Coronary artery (tissue), 2 donors: ENCODE data around the gene ZNF727.
"Not testable (repeated sequence)": the region's sequence is repeated elsewhere in the genome, so short reads cannot be mapped to it uniquely, and the experiment has no call there.

Experiments used
- DNase-seq: peaks from one replicate; pipeline ENCODE4 v3.0.0-alpha.2; 2017; ENCODE audit warnings: low spot score
- H3K27ac ChIP-seq, 2 donors: fragments of 200-600 bp; sonication (generic); one replicate each; pipeline ENCODE4 v1.5.1; 2016 to 2019
- H3K4me3 ChIP-seq: fragments of 200-600 bp; sonication (generic); 2 replicates; pipeline ENCODE4 v1.5.1; 2016; ENCODE audit warnings: mild to moderate bottlenecking, moderate library complexity
- CTCF ChIP-seq: fragments of 200-600 bp; sonication (generic); IDR thresholded peaks from one replicate; pipeline ENCODE4 v1.5.1; 2019; ENCODE audit warnings: antibody characterized with exemption

ZNF727 gene

DNA sequence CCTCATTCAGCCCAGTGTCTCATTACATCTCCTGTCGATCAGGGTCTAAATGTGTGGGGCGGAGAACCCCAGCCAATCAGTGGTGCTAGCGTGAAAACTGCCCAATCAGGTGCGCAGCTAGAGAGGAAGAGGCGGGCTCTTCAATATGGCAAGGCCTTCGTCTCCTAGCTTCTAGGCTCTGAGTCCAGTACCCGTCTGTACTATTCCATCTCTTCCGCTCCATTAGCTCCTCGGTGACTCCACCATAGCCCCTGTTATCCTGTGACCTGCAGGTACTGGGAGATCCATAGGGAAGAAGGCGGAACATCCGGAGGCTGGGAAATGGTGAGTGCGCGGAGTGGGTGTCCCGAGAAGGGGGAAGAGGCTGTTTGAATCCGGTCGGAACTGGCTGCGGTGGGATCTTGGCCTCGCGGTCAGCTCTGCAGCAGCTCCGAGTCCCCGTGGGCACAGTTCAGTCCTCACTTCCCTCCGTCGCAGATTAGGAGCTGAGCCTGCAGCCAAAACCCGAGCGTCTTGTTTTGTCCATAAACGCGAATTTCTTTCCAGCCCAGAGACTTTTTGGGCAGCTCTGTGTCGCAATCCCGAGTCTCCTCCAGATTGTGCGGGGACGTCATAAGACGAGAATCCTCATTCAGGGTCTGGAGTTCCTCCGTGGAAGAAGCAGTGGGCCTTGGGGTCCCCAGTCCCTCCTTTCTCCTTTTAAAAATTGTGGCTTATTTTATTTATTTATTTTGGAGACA is at the start of gene ZNF727:
TSS of gene ZNF727 (plus strand) at position 134 of the 740 bp plus-strand sequence. CDS start at position 322, 188 bp downstream.
- Histone ChIP-seq H3K4me3 (peak within 1 kb of the TSS; percentile 59), H3K27ac (peak within 1 kb of the TSS; percentile 48 to 84)
- no peak for DNase-seq
- no peak for TF ChIP-seq CTCF

- no peak for TF ChIP-seq CTCF
- DNase-seq: no peak
- Histone ChIP-seq H3K4me3 (no peak within 1 kb of the TSS), H3K27ac (no peak within 1 kb of the TSS)
These were observed 46.7 kb upstream of the ZNF727 start, which contains the start of gene ZNF722 for GRCh38 chr7:63998549-63998948. ZNF722 (plus strand) TSS chr7:63998849; CDS start chr7:63998962, 113 bp downstream.

GRCh38 chr7:64015496-64015895 is 29.7 kb upstream of the ZNF727 start:
- not testable (repeated sequence) for DNase-seq, H3K27ac ChIP-seq, H3K4me3 ChIP-seq

GRCh38 chr7:64035388-64035787 is 9.8 kb upstream of the ZNF727 start:
- DNase-seq: no peak
- no peak overlapping the region for H3K27ac ChIP-seq
- H3K4me3 ChIP-seq: no peak overlapping the region
- no peak for TF ChIP-seq CTCF

- no peak for TF ChIP-seq CTCF
- Histone ChIP-seq H3K27ac (no peak overlapping the region), H3K4me3 (no peak overlapping the region)
- DNase-seq: no peak
These were observed 8.1 kb upstream of the ZNF727 start for GRCh38 chr7:64037095-64037494.

DNA sequence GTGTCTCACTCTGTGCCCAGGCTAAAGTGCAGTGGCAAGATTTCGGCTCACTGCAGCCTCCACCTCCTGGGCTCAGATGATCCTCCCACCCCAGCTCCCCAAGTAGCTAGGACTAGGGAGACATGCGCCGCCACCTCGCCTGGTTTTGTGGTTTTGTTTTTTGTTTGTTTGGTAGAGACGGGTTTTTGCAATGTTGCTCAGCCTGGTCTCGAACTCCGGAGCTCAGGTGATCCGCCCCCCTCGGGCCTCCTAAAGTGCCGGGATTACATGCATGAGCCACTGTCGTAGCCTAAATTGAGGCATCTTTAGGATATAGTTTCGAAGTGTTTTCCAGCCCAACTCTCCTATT is 781 bp downstream of the ZNF727 start:
- TF ChIP-seq CTCF: no peak
- peak overlapping the region in 1 of 2 donors; percentile 84 for H3K27ac ChIP-seq
- DNase-seq: no peak
- peak overlapping the region; percentile 59 for H3K4me3 ChIP-seq

- not testable (repeated sequence) for H3K27ac ChIP-seq, DNase-seq, H3K4me3 ChIP-seq
These were observed 32.8 kb downstream of the ZNF727 start for GRCh38 chr7:64077837-64078698.

- no peak overlapping the region for H3K4me3 ChIP-seq
- TF ChIP-seq CTCF: no peak
- DNase-seq: no peak
- H3K27ac ChIP-seq: no peak overlapping the region
These were observed 33.4 kb downstream of the ZNF727 start for GRCh38 chr7:64078699-64078994.
